Osteoblast (primary cell): Measurements from ENCODE around the gene FBXO28. TPM values are rescaled to one million over a fixed set of nuclear protein-coding genes. Genes with fewer than 3 reads are reported as not detected.

Experiments
- DNase-seq: peaks from one replicate; pipeline ENCODE4 v3.0.0; 2011; ENCODE audit warnings: low spot score, mixed read lengths; ENCODE audit not compliant: insufficient read length; ENCODE audit errors: missing footprints
- H2AFZ ChIP-seq: 2 replicates; pipeline ENCODE4 v1.6.0; 2011; ENCODE audit warnings: mild to moderate bottlenecking, low read length
- H3K27ac ChIP-seq: 2 replicates; pipeline ENCODE4 v1.5.1; 2011; ENCODE audit warnings: mild to moderate bottlenecking, low read depth, low read length, moderate library complexity
- H3K27me3 ChIP-seq: 2 replicates; pipeline ENCODE4 v1.6.0; 2012; ENCODE audit warnings: mild to moderate bottlenecking, control low read depth, inconsistent platforms, low read length, moderate library complexity; ENCODE audit not compliant: insufficient read depth
- H3K36me3 ChIP-seq: 2 replicates; pipeline ENCODE4 v1.5.1; 2011; ENCODE audit warnings: mild to moderate bottlenecking, low read length, control low read depth, moderate library complexity; ENCODE audit not compliant: insufficient read depth
- H3K4me1 ChIP-seq: 2 replicates; pipeline ENCODE4 v1.5.1; 2011; ENCODE audit warnings: mild to moderate bottlenecking, low read length, control low read depth, moderate library complexity; ENCODE audit not compliant: insufficient read depth
- H3K4me2 ChIP-seq: 2 replicates; pipeline ENCODE4 v1.6.0; 2011; ENCODE audit warnings: mild to moderate bottlenecking, low read length; ENCODE audit not compliant: insufficient read depth
- H3K4me3 ChIP-seq: fragments of 200-600 bp; sonication (generic); 3 replicates; pipeline ENCODE4 v1.5.1; 2012; ENCODE audit warnings: mild to moderate bottlenecking, low read length, inconsistent platforms; ENCODE audit not compliant: insufficient read depth
- H3K79me2 ChIP-seq: 2 replicates; pipeline ENCODE4 v1.6.0; 2012; ENCODE audit warnings: mild to moderate bottlenecking, low read length, control low read depth, inconsistent platforms; ENCODE audit not compliant: insufficient read depth
- H3K9me3 ChIP-seq: 2 replicates; pipeline ENCODE4 v1.5.1; 2011; ENCODE audit warnings: low read depth, low read length, control low read depth
- H4K20me1 ChIP-seq: 2 replicates; pipeline ENCODE4 v1.6.0; 2012; ENCODE audit warnings: mild to moderate bottlenecking, low read length, control low read depth; ENCODE audit not compliant: insufficient read depth
- total RNA-seq: library from RNA; depleted of rRNA; stranded (reverse); fragments of >200 nt; gene quantifications from 2 replicates; pipeline ENCODE4 v1.2.3, GENCODE V29; 2012
- TF ChIP-seq, protein P1 (sequence below): IDR thresholded peaks from 2 replicates; pipeline ENCODE4 v1.5.1; 2011; ENCODE audit warnings: mild to moderate bottlenecking, low read depth, low read length, moderate library complexity; ENCODE audit errors: extremely low read depth

The FBXO28 gene
- total RNA-seq, 1 donor = 35.5 TPM

GRCh38 chr1:224113005-224113404 lies 906 bp upstream of the FBXO28 start:
- Histone ChIP-seq H3K9me3 (no peaks in the 10 kb centered on the region), H3K27me3 (peaks cover 3% of the 10 kb centered on the region), H3K36me3 (no peaks in the 10 kb centered on the region), H3K4me3 (no peak overlapping the region), H3K4me1 (peaks cover 13% of the 10 kb centered on the region), H3K4me2 (peak overlapping the region; percentile 93), H3K27ac (no peak overlapping the region), H4K20me1 (peaks cover 11% of the 10 kb centered on the region), H3K79me2 (peaks cover 44% of the 10 kb centered on the region), H2AFZ (no peak overlapping the region)
- no peak for DNase-seq
- TF ChIP-seq, protein P1, sequence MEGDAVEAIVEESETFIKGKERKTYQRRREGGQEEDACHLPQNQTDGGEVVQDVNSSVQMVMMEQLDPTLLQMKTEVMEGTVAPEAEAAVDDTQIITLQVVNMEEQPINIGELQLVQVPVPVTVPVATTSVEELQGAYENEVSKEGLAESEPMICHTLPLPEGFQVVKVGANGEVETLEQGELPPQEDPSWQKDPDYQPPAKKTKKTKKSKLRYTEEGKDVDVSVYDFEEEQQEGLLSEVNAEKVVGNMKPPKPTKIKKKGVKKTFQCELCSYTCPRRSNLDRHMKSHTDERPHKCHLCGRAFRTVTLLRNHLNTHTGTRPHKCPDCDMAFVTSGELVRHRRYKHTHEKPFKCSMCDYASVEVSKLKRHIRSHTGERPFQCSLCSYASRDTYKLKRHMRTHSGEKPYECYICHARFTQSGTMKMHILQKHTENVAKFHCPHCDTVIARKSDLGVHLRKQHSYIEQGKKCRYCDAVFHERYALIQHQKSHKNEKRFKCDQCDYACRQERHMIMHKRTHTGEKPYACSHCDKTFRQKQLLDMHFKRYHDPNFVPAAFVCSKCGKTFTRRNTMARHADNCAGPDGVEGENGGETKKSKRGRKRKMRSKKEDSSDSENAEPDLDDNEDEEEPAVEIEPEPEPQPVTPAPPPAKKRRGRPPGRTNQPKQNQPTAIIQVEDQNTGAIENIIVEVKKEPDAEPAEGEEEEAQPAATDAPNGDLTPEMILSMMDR = no peak

DNA sequence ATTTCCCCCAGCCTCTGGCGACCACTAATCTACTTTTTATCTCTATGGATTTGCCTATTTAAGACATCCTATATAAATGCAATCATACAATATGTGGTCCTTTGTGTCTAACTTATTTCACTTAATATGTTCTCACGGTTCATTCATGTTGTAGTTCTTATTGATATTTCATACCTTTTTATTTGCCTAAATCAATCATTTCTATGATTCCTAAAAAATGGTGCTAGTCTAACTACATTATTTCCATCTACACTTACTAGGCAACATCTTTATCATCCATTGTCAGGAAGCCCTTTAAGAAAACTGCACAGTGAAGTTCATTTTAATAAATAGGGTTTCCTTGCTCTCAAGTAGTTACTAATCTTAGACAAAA lies 380 bp upstream of the FBXO28 start:
- H3K27ac ChIP-seq = peak overlapping the region; percentile 86

DNA sequence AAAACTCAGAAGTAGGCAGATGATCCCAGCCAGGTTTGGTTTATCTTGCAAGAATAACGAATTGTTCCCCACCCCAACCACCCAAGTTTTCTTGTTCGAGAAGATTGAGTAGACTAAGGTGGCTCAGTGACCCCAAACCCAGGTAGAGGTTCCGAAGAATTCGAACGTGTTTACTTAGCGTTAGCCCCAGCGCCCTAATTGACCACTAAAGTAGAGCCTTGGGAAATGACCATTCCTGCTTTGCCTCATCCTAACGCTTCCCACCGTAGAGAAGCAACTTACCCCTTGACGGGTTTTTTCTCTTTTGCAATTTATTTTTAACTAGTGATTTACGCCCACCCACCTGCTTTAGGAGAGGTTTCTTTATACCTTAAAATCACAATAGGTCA lies 870 bp downstream of the FBXO28 start:
- Histone ChIP-seq H3K4me1 (peaks cover 13% of the 10 kb centered on the region), H3K4me3 (peak overlapping the region; percentile 92), H3K4me2 (peak overlapping the region; percentile 93), H2AFZ (peak overlapping the region; percentile 96), H3K36me3 (no peaks in the 10 kb centered on the region), H3K79me2 (peaks cover 60% of the 10 kb centered on the region), H3K9me3 (no peaks in the 10 kb centered on the region), H3K27ac (peak overlapping the region; percentile 86), H4K20me1 (peaks cover 15% of the 10 kb centered on the region), H3K27me3 (no peaks in the 10 kb centered on the region)
- TF ChIP-seq, protein P1 = no peak
- DNase-seq = peak; percentile 69

More for the DNA sequence above, 380 bp upstream of the FBXO28 start:
- Histone ChIP-seq H3K4me1 (peaks cover 13% of the 10 kb centered on the region), H3K4me3 (peak overlapping the region; percentile 92), H3K4me2 (peak overlapping the region; percentile 93), H2AFZ (peak overlapping the region; percentile 96), H3K27me3 (peaks cover 3% of the 10 kb centered on the region), H4K20me1 (peaks cover 11% of the 10 kb centered on the region), H3K9me3 (no peaks in the 10 kb centered on the region), H3K36me3 (no peaks in the 10 kb centered on the region), H3K79me2 (peaks cover 49% of the 10 kb centered on the region)
- TF ChIP-seq, protein P1 = no peak
- peak; percentile 80 for DNase-seq

DNA sequence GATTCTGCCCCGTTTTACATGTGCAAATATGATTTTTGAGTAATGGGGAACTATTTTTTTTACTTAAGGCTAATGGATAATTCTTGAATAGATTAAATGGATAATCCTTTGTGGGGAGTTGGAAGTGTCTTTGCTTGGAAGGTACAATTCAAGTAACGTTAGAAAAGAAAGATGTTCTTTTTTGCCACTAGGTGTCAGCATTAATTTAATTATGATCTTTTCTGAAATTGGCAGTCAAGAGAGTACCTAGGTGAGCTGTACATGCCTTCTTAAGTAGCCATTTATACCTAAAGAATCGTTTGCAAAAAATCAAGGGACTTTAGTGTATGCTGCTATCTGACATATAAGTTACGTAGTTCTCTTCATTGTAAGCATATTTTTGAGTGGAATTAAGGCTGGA lies 2.2 kb downstream of the FBXO28 start:
- Histone ChIP-seq H2AFZ (no peak overlapping the region), H3K4me1 (peaks cover 13% of the 10 kb centered on the region), H3K36me3 (no peaks in the 10 kb centered on the region), H3K79me2 (peaks cover 73% of the 10 kb centered on the region), H3K4me2 (peak overlapping the region; percentile 93), H4K20me1 (peaks cover 23% of the 10 kb centered on the region), H3K27ac (no peak overlapping the region), H3K4me3 (no peak overlapping the region), H3K27me3 (no peaks in the 10 kb centered on the region), H3K9me3 (no peaks in the 10 kb centered on the region)
- no peak for DNase-seq
- TF ChIP-seq, protein P1 = peak; percentile 51
